Epithelial cell of prostate (primary cell): ENCODE results near the gene RNF222.
"Not testable (repeated sequence)": the region's sequence is repeated elsewhere in the genome, so short reads cannot be mapped to it uniquely, and the experiment has no call there.

Source experiments
- DNase-seq: peaks from one replicate; pipeline ENCODE4 v3.0.0-alpha.2; 2011; ENCODE audit warnings: low read depth, low spot score
- H3K27ac ChIP-seq: fragments of 450-650 bp; 2 replicates; pipeline ENCODE4 v1.5.1; 2017; ENCODE audit warnings: mild to moderate bottlenecking

RNF222 gene

GRCh38 chr17:8354236-8354635 is 43.4 kb downstream of the RNF222 start:
- H3K27ac ChIP-seq: no peak overlapping the region
- no peak for DNase-seq

- DNase-seq: no peak
- no peak overlapping the region for H3K27ac ChIP-seq
Measured at GRCh38 chr17:8353736-8354135, 43.9 kb downstream of the RNF222 start.

GRCh38 chr17:8350339-8350738 is 47.3 kb downstream of the RNF222 start:
- DNase-seq: no peak

GRCh38 chr17:8347001-8347400 is 50.6 kb downstream of the RNF222 start:
- DNase-seq, H3K27ac ChIP-seq: not testable (repeated sequence)

More at GRCh38 chr17:8350339-8350738, 47.3 kb downstream of the RNF222 start:
- H3K27ac ChIP-seq: no peak overlapping the region

- H3K27ac ChIP-seq: no peak overlapping the region
- no peak for DNase-seq
Measured at GRCh38 chr17:8345951-8346665, 51.5 kb downstream of the RNF222 start.

GRCh38 chr17:8345052-8345690 is 52.5 kb downstream of the RNF222 start:
- no peak overlapping the region for H3K27ac ChIP-seq
- DNase-seq: no peak

- DNase-seq: no peak
- no peak overlapping the region for H3K27ac ChIP-seq
Measured at GRCh38 chr17:8341456-8341855, 56.2 kb downstream of the RNF222 start.
